ENCODE measurements around the gene ERFL.

Gene ERFL

DNA sequence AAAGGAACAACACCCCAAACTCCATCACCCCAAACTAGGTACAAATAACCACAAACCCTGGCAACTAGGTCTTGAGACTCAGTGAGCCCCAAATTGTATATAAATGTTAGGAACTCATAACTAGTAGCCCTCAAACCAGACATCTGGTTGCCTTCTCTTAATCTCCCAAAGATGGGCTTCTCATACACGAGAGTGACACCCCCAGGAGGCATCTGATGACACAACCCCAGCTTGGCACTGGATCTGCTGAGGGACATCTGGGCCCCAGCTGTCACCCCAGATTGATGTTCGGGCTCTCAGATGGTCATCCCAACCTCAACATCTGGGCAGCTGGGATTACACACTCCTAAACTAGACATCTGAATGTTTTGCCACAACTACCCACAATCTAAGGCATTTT lies 16.1 kb upstream of the ERFL start:
- Histone ChIP-seq H3K9me3 (ENCODE audit: insufficient read depth, low read length, severe bottlenecking) (no peaks in the 10 kb centered on the region), H3K4me2 (ENCODE audit: insufficient read depth, low read length) (no peak overlapping the region), H3K9ac (ENCODE audit: low read depth, low read length) (no peak overlapping the region), H3K36me3 (ENCODE audit: insufficient read depth, low read length) (no peaks in the 10 kb centered on the region), H3K27me3 (ENCODE audit: insufficient read depth, low read length, poor library complexity) (no peaks in the 10 kb centered on the region), H3K27ac (ENCODE audit: low read length) (no peak overlapping the region), H3K4me3 (ENCODE audit: low read depth in 1 of 2, low read length in 2 of 2) (no peak overlapping the region), H3K4me1 (ENCODE audit: insufficient read depth, low read length) (no peaks in the 10 kb centered on the region), H3K79me2 (ENCODE audit: insufficient read depth, low read length) (no peaks in the 10 kb centered on the region), H4K20me1 (ENCODE audit: insufficient read depth, low read length) (no peaks in the 10 kb centered on the region), H2AFZ (ENCODE audit: low read depth, low read length) (no peak overlapping the region)
- no peak for ATAC-seq (ENCODE audit: insufficient read depth, low read depth)
- no peak for DNase-seq
- TF ChIP-seq, protein P1, sequence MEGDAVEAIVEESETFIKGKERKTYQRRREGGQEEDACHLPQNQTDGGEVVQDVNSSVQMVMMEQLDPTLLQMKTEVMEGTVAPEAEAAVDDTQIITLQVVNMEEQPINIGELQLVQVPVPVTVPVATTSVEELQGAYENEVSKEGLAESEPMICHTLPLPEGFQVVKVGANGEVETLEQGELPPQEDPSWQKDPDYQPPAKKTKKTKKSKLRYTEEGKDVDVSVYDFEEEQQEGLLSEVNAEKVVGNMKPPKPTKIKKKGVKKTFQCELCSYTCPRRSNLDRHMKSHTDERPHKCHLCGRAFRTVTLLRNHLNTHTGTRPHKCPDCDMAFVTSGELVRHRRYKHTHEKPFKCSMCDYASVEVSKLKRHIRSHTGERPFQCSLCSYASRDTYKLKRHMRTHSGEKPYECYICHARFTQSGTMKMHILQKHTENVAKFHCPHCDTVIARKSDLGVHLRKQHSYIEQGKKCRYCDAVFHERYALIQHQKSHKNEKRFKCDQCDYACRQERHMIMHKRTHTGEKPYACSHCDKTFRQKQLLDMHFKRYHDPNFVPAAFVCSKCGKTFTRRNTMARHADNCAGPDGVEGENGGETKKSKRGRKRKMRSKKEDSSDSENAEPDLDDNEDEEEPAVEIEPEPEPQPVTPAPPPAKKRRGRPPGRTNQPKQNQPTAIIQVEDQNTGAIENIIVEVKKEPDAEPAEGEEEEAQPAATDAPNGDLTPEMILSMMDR (IDR thresholded peaks at IDR 0.05; ENCODE audit: borderline replicate concordance, extremely low read depth, low read length, poor library complexity, severe bottlenecking) = no peak
- no peak for TF ChIP-seq EZH2 (IDR thresholded peaks at IDR 0.05; ENCODE audit: borderline replicate concordance, low read depth, low read length, severe bottlenecking)

DNA sequence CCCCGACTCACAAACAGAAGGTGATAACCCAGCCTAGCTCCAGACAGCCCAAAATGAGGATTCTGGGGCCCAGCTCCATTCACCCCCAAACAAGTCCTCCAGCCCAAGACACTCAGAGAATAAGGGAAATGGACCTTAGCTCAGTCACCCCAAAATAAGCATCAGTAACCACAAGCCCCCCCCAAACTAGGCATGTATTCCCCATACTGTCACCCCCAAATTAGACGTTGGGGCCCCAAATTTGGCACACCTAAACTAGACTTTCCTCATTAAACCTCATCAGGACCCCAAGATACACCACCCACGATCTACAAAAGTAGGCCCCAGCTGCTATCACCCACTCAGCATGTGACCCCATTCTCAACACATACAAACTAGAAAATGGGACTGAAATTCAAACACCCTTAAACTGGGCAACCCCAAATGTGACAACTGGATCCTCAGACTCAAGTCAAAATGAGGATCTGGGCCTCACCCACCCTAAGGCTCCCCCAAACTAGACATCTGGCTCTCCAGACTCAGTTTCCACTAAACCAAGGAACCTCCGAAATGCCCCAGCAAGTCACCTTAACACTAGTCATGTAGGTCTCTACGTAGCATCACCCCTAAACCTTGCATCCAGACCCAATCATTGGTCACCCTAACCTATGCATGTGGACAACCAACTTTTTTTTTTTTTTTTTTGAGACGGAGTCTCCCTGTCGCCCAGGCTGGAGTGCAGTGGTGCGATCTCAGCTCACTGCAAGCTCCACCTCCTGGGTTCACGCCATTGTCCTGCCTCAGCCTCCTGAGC lies 13.4 kb upstream of the ERFL start:
- Histone ChIP-seq H3K4me1 (ENCODE audit: insufficient read depth, low read length) (no peaks in the 10 kb centered on the region), H4K20me1 (ENCODE audit: insufficient read depth, low read length) (no peaks in the 10 kb centered on the region), H3K27me3 (ENCODE audit: insufficient read depth, low read length, poor library complexity) (no peaks in the 10 kb centered on the region), H3K79me2 (ENCODE audit: insufficient read depth, low read length) (no peaks in the 10 kb centered on the region), H3K4me2 (ENCODE audit: insufficient read depth, low read length) (no peak overlapping the region), H3K36me3 (ENCODE audit: insufficient read depth, low read length) (no peaks in the 10 kb centered on the region), H3K9ac (ENCODE audit: low read depth, low read length) (no peak overlapping the region), H2AFZ (ENCODE audit: low read depth, low read length) (no peak overlapping the region), H3K9me3 (ENCODE audit: insufficient read depth, low read length, severe bottlenecking) (no peaks in the 10 kb centered on the region), H3K27ac (ENCODE audit: low read length) (no peak overlapping the region), H3K4me3 (ENCODE audit: low read depth in 1 of 2, low read length in 2 of 2) (no peak overlapping the region)
- DNase-seq (no peak), ATAC-seq (ENCODE audit: insufficient read depth, low read depth) (no peak)
- no peak for TF ChIP-seq EZH2 (IDR thresholded peaks at IDR 0.05; ENCODE audit: borderline replicate concordance, low read depth, low read length, severe bottlenecking)
- TF ChIP-seq, protein P1 (IDR thresholded peaks at IDR 0.05; ENCODE audit: borderline replicate concordance, extremely low read depth, low read length, poor library complexity, severe bottlenecking) = no peak

DNA sequence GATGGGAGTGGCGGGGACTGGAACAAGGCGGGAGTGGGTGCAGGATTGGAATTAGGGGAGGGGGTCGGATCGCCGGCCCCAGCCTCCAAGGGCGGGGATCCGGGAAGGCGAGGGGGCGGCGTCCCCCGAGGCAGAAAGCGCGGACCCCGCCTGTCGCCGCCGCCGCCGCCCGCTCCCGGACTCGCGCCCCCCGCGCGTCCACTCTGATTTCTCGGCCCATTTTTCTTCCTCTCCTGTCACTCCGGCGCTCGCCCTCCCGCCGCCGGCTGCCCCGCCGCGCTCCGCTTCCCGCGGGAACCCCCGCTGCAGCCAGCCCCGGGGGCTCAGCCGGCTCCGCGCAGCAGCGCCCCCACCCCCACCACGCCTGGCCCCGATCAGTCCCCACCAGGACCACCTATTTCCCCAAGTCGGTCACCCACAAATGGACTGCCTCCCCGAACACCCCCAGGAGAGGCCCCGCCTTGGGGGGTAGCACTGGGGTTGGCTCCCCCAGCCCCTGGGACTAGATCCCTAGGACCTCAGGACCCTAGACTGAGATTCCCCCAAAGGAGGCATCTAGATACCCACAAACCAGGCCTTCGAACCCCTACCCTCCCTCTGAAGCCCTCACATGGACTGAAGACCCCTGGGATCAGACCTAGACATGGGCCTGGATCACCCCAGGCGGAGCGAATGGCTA lies 12.6 kb upstream of the ERFL start:
- H3K27me3 ChIP-seq (ENCODE audit: insufficient read depth, low read length, poor library complexity) = no peaks in the 10 kb centered on the region
- H3K36me3 ChIP-seq (ENCODE audit: insufficient read depth, low read length) = no peaks in the 10 kb centered on the region
- H3K79me2 ChIP-seq (ENCODE audit: insufficient read depth, low read length) = no peaks in the 10 kb centered on the region
- DNase-seq (no peak), ATAC-seq (ENCODE audit: insufficient read depth, low read depth) (no peak)
- TF ChIP-seq, protein P1 (IDR thresholded peaks at IDR 0.05; ENCODE audit: borderline replicate concordance, extremely low read depth, low read length, poor library complexity, severe bottlenecking) = no peak
- TF ChIP-seq EZH2 (IDR thresholded peaks at IDR 0.05; ENCODE audit: borderline replicate concordance, low read depth, low read length, severe bottlenecking) = no peak
- H3K4me2 ChIP-seq (ENCODE audit: insufficient read depth, low read length) = no peak overlapping the region
- no peaks in the 10 kb centered on the region for H3K4me1 ChIP-seq (ENCODE audit: insufficient read depth, low read length)
- H3K9me3 ChIP-seq (ENCODE audit: insufficient read depth, low read length, severe bottlenecking) = no peaks in the 10 kb centered on the region
- H3K27ac ChIP-seq (ENCODE audit: low read length) = no peak overlapping the region
- H2AFZ ChIP-seq (ENCODE audit: low read depth, low read length) = no peak overlapping the region
- H4K20me1 ChIP-seq (ENCODE audit: insufficient read depth, low read length) = no peaks in the 10 kb centered on the region
- no peak overlapping the region for H3K4me3 ChIP-seq (ENCODE audit: low read depth in 1 of 2, low read length in 2 of 2)
- H3K9ac ChIP-seq (ENCODE audit: low read depth, low read length) = no peak overlapping the region
